Measurements from ENCODE around the gene GPC1. TPM values are rescaled to one million over a fixed set of nuclear protein-coding genes. Genes with fewer than 3 reads are reported as not detected.
A peak's percentile ranks its signal among the peaks of the same experiment; 100 is the strongest.

GPC1 gene
- total and polyA plus RNA-seq, 2 donors (not counting 3 experiments of a cell fraction or from before 2014, with no cell fraction given) = 9.6 to 31.1 TPM

DNA sequence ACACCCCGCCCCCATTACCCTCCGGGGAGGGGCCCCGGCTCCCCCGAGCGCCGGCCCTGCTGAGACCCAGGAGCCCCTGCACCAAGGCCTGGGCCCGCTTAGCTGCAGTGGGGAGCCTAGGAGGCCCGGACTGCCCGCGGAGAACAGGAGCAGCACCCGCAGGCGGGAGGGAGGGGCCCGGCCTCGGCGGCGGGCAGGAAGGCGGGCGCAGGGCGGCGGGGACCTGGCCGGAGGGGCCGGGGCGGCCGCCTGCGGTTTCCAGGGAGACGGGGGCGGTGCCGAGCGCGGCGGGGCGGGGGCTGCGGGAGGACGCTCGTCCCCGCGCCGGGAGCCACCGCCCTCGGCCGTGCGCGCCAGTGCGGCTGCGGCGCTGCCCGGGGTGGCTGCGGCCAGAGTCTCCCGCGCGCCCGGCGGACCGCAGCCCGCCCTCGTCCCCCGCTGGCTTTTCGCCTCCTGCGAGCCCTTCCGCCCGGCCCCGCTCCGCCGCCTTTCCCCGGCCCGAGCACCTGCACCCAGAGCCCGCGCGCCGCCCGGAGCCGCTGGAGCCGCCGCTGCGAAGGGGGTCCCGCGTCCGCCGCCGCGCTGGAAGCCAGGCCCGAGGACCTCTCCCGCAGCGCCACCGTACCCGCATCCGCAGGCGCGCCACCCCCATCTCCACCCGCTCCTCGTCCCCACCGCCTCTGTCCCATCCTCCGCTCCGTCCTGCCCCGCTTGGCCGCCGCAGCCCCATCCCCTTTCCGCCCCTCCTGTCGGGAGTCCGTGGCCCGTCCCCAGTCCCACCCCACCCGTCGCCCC lies 17.2 kb downstream of the GPC1 start:
- TF ChIP-seq POLR2A (IDR thresholded peaks at IDR 0.05; ENCODE audit: low read depth, low read length) = no peak
- peak; percentile 75 for TF ChIP-seq EZH2 (IDR thresholded peaks at IDR 0.05; ENCODE audit: borderline replicate concordance, low read depth, low read length, severe bottlenecking)
- H4K20me1 ChIP-seq (replicated peaks; ENCODE audit: control insufficient read depth, extremely low read depth, insufficient read depth, low read length) = no peaks in the 10 kb centered on the region
- CTCF ChIA-PET = no interaction called here

DNA sequence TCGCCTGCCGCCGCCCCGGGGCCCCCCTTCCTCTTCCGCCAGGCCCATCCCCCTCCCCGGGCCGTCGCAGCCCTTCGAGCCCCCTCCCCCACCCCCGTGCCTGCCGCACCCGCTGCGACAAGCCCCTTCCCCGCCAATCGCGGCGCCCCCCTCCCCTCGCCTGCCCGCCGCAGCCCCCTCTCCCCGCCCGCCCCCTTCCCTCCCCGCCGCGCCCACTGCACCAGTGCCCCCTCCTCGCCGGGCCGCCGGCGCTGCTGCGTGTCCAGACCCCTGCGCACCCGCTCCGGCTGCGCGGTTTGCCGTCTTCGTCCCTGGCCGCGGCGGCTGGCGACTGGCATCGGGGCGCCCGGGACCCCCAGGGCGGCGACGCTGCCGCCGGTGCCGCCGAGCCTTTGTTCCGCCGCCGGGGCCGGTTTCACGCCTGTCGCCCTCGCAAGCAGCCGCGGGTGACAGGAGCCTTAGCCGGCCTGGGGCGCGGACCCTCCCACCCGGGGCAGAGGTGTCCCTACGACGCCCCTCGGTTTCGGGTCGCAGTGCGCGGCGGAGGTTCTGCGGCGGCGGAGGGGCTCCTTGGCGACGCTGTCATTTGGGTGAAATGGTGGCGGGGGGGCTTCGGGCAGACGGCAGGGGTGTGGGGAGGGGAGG lies 18.1 kb downstream of the GPC1 start:
- intact Hi-C loops (cut with micrococcal nuclease) = loop anchor here (1.0 kb wide), 1 partner anchor 18 kb away; the partner anchor contains the start of gene GPC1
- H3K4me2 ChIP-seq (ENCODE audit: insufficient read depth, low read length) = no peak overlapping the region
- H2AFZ ChIP-seq (ENCODE audit: low read depth, low read length) = no peak overlapping the region
- H3K4me1 ChIP-seq (ENCODE audit: control insufficient read depth, extremely low read depth, insufficient read depth, low read length) = no peaks in the 10 kb centered on the region
- TF ChIP-seq FOS (IDR thresholded peaks at IDR 0.05; ENCODE audit: borderline replicate concordance, insufficient read depth, low read length) (no peak), MYC (IDR thresholded peaks at IDR 0.05; ENCODE audit: low read depth, low read length) (no peak), POLR2AphosphoS5 (IDR thresholded peaks at IDR 0.05; ENCODE audit: insufficient read depth, low read depth, low read length) (no peak), GATA2 (IDR thresholded peaks at IDR 0.05; ENCODE audit: insufficient read depth, insufficient read length, low read depth, low read length) (no peak), JUN (IDR thresholded peaks at IDR 0.05; ENCODE audit: borderline replicate concordance, insufficient read depth, insufficient read length, low read depth) (no peak)
- TF ChIP-seq, protein P1, sequence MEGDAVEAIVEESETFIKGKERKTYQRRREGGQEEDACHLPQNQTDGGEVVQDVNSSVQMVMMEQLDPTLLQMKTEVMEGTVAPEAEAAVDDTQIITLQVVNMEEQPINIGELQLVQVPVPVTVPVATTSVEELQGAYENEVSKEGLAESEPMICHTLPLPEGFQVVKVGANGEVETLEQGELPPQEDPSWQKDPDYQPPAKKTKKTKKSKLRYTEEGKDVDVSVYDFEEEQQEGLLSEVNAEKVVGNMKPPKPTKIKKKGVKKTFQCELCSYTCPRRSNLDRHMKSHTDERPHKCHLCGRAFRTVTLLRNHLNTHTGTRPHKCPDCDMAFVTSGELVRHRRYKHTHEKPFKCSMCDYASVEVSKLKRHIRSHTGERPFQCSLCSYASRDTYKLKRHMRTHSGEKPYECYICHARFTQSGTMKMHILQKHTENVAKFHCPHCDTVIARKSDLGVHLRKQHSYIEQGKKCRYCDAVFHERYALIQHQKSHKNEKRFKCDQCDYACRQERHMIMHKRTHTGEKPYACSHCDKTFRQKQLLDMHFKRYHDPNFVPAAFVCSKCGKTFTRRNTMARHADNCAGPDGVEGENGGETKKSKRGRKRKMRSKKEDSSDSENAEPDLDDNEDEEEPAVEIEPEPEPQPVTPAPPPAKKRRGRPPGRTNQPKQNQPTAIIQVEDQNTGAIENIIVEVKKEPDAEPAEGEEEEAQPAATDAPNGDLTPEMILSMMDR (IDR thresholded peaks at IDR 0.05; ENCODE audit: extremely low read depth in 1 of 2, insufficient read depth in 1 of 2, low read depth in 1 of 2, low read length in 2 of 2) = no peak
- TF ChIP-seq, protein P2, sequence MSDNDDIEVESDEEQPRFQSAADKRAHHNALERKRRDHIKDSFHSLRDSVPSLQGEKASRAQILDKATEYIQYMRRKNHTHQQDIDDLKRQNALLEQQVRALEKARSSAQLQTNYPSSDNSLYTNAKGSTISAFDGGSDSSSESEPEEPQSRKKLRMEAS (IDR thresholded peaks at IDR 0.05; ENCODE audit: insufficient read depth, insufficient read length) = no peak
- H3K9me3 ChIP-seq (replicated peaks; ENCODE audit: control insufficient read depth, insufficient read depth, low read length) = no peaks in the 10 kb centered on the region
- no peak overlapping the region for H3K4me3 ChIP-seq (replicated peaks in 1 of 3; ENCODE audit: insufficient read depth in 1 of 3, low read depth in 1 of 3, low read length in 3 of 3)
- H4K20me1 ChIP-seq (replicated peaks; ENCODE audit: control insufficient read depth, extremely low read depth, insufficient read depth, low read length) = no peaks in the 10 kb centered on the region
- ChIA-PET CTCF (no interaction called here), POLR2A (no interaction called here)
- H3K36me3 ChIP-seq (ENCODE audit: control insufficient read depth in 2 of 2, extremely low read depth in 1 of 2, insufficient read depth in 2 of 2, low read length in 2 of 2) = no peaks in the 10 kb centered on the region
- H3K9me1 ChIP-seq (replicated peaks; ENCODE audit: control insufficient read depth, extremely low read depth, insufficient read depth, low read length) = no peaks in the 10 kb centered on the region
- no TSS peak for BruUV-seq (replicated peaks)
- no peak overlapping the region for H3K27ac ChIP-seq (ENCODE audit: insufficient read depth, low read depth, low read length)
- FAIRE-seq = no peak
- H3K9ac ChIP-seq (replicated peaks; ENCODE audit: extremely low read depth, insufficient read depth, low read length) = no peak overlapping the region
- dilution Hi-C loops (cut with MboI; ENCODE audit: extremely low pct_ligation_motif_present, low sequenced_read_pairs) = no loop called here
- peaks cover 22 to 24% of the 10 kb centered on the region in 2 experiments for H3K27me3 ChIP-seq (ENCODE audit: control insufficient read depth in 2 of 2, insufficient read depth in 2 of 2, low read length in 2 of 2)
- no peak for DNase-seq (ENCODE audit: low read depth, low spot score)
- no peaks in the 10 kb centered on the region for H3K79me2 ChIP-seq (ENCODE audit: control insufficient read depth, insufficient read depth, low read length)

More for the DNA sequence above, 17.2 kb downstream of the GPC1 start:
- H3K27ac ChIP-seq (ENCODE audit: insufficient read depth, low read depth, low read length) = no peak overlapping the region
- H3K4me2 ChIP-seq (ENCODE audit: insufficient read depth, low read length) = peak overlapping the region; percentile 44
- POLR2A ChIA-PET = no interaction called here
- BruUV-seq (replicated peaks) = no TSS peak
- peak overlapping the region; percentile 17 to 40 (median 30) for H3K4me3 ChIP-seq (replicated peaks in 1 of 3; ENCODE audit: insufficient read depth in 1 of 3, low read depth in 1 of 3, low read length in 3 of 3)
- no peaks in the 10 kb centered on the region for H3K4me1 ChIP-seq (ENCODE audit: control insufficient read depth, extremely low read depth, insufficient read depth, low read length)
- FAIRE-seq (no peak), DNase-seq (ENCODE audit: low read depth, low spot score) (peak; percentile 11)
- intact Hi-C loops (cut with micrococcal nuclease) (loop anchor here (1.0 kb wide), 1 partner anchor 17 kb away; the partner anchor contains the start of gene GPC1), dilution Hi-C loops (cut with MboI; ENCODE audit: extremely low pct_ligation_motif_present, low sequenced_read_pairs) (no loop called here)
- no peaks in the 10 kb centered on the region for H3K9me1 ChIP-seq (replicated peaks; ENCODE audit: control insufficient read depth, extremely low read depth, insufficient read depth, low read length)
- no peaks in the 10 kb centered on the region for H3K9me3 ChIP-seq (replicated peaks; ENCODE audit: control insufficient read depth, insufficient read depth, low read length)
- peaks cover 22 to 24% of the 10 kb centered on the region in 2 experiments for H3K27me3 ChIP-seq (ENCODE audit: control insufficient read depth in 2 of 2, insufficient read depth in 2 of 2, low read length in 2 of 2)
- no peaks in the 10 kb centered on the region for H3K79me2 ChIP-seq (ENCODE audit: control insufficient read depth, insufficient read depth, low read length)
- H3K36me3 ChIP-seq (ENCODE audit: control insufficient read depth in 2 of 2, extremely low read depth in 1 of 2, insufficient read depth in 2 of 2, low read length in 2 of 2) = no peaks in the 10 kb centered on the region
- H2AFZ ChIP-seq (ENCODE audit: low read depth, low read length) = peak overlapping the region; percentile 61
- no peak overlapping the region for H3K9ac ChIP-seq (replicated peaks; ENCODE audit: extremely low read depth, insufficient read depth, low read length)
